PFSK-1 (cell line): ENCODE results near the gene IL6.

Source experiments
- POLR2AphosphoS5 ChIP-seq: IDR thresholded peaks from 2 replicates; pipeline ENCODE4 v1.6.1; 2012; ENCODE audit warnings: low read depth, mild to moderate bottlenecking, control low read depth, low read length, moderate library complexity
- REST ChIP-seq, 2 experiments: IDR thresholded peaks; 2 replicates each; pipeline versions ENCODE4 v1.6.1 to v1.8.0; 2011 to 2012; ENCODE audit warnings: low read depth in 2 of 2, low read length in 2 of 2, control low read depth in 1 of 2, inconsistent platforms in 1 of 2, mild to moderate bottlenecking in 1 of 2, moderate library complexity in 1 of 2; ENCODE audit not compliant: insufficient read depth in 1 of 2
- TAF1 ChIP-seq: IDR thresholded peaks from 2 replicates; pipeline ENCODE4 v1.6.1; 2012; ENCODE audit warnings: low read length, control low read depth, borderline replicate concordance; ENCODE audit not compliant: insufficient read depth

DNA sequence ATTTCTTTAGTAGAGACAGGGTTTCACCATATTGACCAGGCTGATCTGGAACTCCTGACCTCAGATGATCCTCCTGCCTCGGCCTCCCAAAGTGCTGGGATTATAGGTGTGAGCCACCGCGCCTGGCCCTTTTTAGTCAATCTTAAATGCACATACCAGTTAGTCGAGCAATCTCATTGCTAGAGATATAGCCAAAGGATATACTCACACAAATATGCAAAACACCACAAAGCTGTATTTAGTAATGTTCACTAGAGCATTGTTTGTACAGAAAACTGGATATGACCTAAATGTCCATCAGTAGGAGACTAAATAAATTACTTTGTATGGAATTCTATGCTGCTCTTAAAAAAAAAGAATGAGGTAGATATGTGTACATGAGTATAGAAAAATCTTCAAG lies 24.5 kb upstream of the IL6 start:
- TF ChIP-seq POLR2AphosphoS5 (no peak), REST (IDR thresholded peaks at IDR 0.05; ENCODE audit: insufficient read depth in 1 of 2, low read depth in 2 of 2, low read length in 2 of 2) (no peak), TAF1 (no peak)
